Peyer's patch (tissue), 4 donors: ENCODE measurements around the gene MLLT11.

Experiments
- POLR2A ChIP-seq, 2 donors: fragments of 450-650 bp; IDR thresholded peaks; one replicate each; pipeline ENCODE4 v1.5.1; 2017; ENCODE audit warnings: antibody characterized with exemption in 2 of 2, mild to moderate bottlenecking in 2 of 2, moderate library complexity in 2 of 2
- TF ChIP-seq, protein P1 (sequence below), 6 experiments: fragments of 450-650 bp in 4 of 6; fragments of 200-600 bp in 2 of 6; sonication (generic) in 1 of 6; IDR thresholded peaks; one replicate each; pipeline ENCODE4 v1.5.1; 2017 to 2019; ENCODE audit warnings: antibody characterized with exemption in 6 of 6, mild to moderate bottlenecking in 3 of 6, moderate library complexity in 1 of 6

GRCh38 chr1:151047591-151047924, 12.6 kb upstream of the MLLT11 start, which contains the start of gene C1orf56:
- peak in 1 of 2 donors; percentile 38 for TF ChIP-seq POLR2A (IDR thresholded peaks at IDR 0.05)
- TF ChIP-seq, protein P1, sequence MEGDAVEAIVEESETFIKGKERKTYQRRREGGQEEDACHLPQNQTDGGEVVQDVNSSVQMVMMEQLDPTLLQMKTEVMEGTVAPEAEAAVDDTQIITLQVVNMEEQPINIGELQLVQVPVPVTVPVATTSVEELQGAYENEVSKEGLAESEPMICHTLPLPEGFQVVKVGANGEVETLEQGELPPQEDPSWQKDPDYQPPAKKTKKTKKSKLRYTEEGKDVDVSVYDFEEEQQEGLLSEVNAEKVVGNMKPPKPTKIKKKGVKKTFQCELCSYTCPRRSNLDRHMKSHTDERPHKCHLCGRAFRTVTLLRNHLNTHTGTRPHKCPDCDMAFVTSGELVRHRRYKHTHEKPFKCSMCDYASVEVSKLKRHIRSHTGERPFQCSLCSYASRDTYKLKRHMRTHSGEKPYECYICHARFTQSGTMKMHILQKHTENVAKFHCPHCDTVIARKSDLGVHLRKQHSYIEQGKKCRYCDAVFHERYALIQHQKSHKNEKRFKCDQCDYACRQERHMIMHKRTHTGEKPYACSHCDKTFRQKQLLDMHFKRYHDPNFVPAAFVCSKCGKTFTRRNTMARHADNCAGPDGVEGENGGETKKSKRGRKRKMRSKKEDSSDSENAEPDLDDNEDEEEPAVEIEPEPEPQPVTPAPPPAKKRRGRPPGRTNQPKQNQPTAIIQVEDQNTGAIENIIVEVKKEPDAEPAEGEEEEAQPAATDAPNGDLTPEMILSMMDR (IDR thresholded peaks at IDR 0.05): peak in 1 of 6 experiments; percentile 2
